NCI-H82 treated with DMSO at 0.1 percent for 48 hours (cell line): ENCODE measurements around the gene USP49.

Experiments used
- DNase-seq: peaks from one replicate; lab custom pipeline; 2025; ENCODE audit not compliant: unreplicated experiment; lab: John Stamatoyannopoulos, UW

Gene USP49

GRCh38 chr6:41931792-41932191 lies 36.6 kb upstream of the USP49 start:
- DNase-seq = no peak

GRCh38 chr6:41929924-41930323 lies 34.7 kb upstream of the USP49 start:
- DNase-seq = no peak

GRCh38 chr6:41927253-41927652 lies 32.1 kb upstream of the USP49 start:
- no peak for DNase-seq

DNA sequence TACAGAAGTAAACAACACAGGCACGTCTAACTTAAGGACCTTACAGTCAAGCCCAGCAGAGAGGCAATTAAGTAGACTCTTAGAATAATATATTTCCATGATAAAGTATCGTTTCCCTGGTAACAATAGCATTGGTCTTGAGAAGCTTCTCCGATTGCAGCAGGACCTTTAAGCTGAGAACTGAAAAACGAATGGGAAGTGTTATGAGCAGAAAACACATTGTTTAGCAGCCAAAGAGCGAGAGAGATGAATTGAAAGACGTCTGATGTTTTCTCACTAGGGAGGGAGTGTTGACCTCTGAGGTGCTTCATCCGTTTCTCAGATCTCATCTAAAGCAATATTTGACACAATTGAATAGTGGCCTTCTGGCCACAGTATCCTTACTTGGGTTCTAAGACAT lies 27.0 kb upstream of the USP49 start:
- no peak for DNase-seq

DNA sequence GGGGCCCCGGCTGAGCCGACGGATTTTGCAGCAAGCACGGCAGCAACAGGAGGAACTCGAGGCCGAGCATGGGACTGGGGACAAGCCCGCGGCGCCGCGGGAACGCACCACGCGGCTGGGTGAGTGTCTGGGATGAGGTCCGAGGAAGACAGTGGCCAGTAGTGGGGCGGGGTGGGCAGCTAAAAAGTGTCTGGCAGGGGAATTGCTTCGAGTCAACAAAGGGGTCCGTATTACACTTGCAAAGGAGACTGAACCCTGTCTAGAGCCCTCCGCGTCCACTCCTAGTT lies 26.5 kb upstream of the USP49 start:
- DNase-seq = no peak

DNA sequence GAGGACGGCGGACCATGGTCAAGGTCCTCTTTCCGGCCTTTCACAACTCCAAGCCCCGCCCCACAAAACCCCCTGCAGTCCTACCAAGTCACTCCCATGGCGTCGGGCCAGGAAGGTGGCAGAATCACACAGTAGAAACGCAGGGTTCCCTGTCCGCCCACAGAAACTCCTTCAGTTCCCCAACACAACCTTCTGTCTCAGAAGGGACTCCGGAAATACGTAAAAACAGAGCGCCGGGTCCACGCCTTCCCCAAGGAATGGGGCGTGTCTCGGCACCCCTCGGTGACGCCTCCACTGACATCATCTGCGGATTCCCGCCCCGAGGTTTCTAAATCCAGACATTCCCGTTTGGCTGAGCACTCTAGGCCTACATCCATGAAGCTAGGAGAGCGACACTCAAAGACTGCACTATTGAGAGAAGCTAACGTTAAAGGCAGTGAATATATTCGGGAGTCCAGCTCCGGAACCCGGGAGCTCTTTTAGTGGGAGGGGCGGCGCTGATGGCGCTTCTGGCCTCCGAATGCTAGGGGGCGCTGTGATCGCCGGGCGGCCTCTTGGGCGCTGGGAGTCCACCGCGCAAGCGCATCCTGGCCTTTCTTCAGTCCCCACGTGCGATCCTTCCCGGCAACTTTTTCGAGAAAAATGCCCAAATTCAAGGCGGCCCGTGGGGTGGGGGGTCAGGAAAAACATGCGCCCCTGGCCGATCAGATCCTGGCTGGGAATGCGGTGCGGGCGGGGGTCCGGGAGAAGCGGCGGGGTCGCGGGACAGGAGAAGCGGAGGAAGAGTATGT lies 25.9 kb upstream of the USP49 start, which contains the start of the genes BYSL and MED20:
BYSL (plus strand) TSS at position 579 of the 791 bp plus-strand sequence; CDS start at position 643, 64 bp downstream.
MED20 (minus strand) TSS at position 219 of the 791 bp plus-strand sequence; CDS start at position 98, 121 bp downstream.
- peak; percentile 85 for DNase-seq

GRCh38 chr6:41917528-41917927 lies 22.4 kb upstream of the USP49 start:
- no peak for DNase-seq

DNA sequence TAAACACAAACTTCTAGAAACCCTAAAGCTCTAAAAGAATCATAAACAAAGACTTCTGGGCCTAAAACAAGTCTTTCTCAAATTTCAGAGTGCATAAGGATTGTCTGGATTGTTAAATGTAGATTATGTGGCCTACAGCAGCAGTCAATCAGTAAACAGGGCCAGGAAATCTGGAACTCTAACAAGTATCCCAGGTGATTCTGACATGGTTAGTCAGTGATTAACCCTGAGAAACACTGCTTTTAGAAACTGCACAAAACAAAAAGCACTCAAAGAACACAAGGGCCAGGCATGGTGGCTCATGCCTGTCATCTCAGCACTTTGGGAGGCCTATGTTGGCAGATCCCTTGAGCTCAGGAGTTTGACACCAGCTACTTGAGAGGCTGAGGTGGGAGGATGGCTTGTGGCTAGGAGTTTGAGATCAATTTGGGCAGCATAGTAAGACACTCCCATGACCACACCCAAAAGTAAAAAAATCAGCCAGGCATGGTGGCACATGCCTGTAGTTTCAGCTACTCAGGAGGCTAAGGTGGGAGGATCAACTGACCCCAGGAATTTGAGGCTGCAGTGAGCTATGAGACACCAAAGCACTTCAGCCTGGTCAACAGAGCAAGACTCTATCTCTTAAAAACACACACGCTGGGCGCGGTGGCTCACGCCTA lies 19.8 kb upstream of the USP49 start:
- no peak for DNase-seq

DNA sequence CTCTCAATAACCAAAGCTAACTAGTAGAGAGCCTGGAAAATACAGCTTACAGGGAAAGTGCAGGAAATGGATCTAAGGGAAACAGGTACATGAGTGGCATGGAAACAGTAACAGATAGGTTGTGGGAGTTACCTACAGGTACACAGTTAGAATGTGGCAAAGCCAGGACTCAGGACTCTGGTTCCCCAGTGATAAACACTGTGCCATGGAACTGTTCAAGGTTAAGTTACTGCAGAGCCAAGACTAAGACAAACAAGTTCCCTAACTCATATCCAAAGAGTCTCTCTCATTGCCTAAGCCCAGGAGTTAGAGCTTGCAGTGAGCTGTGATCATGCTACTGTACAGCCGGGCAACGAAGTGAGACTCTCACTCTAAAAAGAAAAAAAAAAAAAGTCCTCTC lies 19.2 kb upstream of the USP49 start:
- DNase-seq = no peak

DNA sequence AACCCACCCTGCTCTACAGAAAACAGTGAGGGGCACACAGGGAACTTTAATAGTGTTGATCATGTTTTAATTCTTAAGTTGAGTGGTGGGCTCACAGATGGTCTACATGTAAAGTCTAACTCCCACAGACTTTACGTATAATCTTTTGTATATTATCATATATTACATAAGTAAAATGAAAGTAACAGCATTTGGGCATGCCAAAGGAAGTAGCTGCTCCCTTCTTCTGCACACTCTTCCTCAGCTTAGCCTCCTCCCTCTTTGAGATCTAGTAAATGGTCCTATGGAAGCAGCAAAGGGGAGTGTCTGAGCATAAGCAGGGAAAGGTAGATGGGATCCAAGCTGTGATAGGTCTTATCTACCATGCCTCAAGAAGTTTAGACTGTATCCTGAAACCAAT lies 14.6 kb upstream of the USP49 start:
- no peak for DNase-seq

DNA sequence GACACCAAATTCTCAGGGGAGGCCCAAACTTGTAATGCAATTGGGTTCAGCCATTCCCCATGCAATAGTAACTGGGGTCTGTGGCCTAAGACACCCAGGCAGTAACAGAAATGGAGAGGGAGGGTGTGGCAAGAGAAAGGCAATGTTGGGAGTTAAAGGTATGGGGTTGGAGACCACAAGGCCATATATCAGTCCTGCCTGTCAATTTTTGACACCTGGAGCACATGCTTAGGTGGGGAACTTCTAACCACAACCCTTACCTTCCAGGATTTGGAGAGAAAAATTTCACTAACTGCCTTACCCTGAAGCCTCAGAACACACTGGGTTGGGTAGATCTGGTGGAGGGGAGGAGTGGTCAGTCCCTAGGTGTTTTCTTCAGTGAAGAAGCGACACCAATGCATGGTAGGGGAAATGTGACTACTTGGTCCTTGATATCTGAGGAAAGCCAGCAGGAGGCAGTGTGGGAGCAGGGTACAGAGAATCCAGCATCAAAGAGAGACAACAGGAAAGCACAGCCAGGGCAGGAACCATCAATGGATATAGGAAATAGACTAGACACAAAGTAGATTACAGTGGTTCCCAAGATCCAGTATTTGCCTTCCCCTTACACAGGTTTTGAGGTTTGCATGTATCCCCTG lies 6.8 kb upstream of the USP49 start:
- no peak for DNase-seq

- no peak for DNase-seq
These were observed 5.7 kb upstream of the USP49 start for GRCh38 chr6:41900861-41901260.

- DNase-seq = no peak
These were observed 1.1 kb upstream of the USP49 start for GRCh38 chr6:41896281-41896680.

DNA sequence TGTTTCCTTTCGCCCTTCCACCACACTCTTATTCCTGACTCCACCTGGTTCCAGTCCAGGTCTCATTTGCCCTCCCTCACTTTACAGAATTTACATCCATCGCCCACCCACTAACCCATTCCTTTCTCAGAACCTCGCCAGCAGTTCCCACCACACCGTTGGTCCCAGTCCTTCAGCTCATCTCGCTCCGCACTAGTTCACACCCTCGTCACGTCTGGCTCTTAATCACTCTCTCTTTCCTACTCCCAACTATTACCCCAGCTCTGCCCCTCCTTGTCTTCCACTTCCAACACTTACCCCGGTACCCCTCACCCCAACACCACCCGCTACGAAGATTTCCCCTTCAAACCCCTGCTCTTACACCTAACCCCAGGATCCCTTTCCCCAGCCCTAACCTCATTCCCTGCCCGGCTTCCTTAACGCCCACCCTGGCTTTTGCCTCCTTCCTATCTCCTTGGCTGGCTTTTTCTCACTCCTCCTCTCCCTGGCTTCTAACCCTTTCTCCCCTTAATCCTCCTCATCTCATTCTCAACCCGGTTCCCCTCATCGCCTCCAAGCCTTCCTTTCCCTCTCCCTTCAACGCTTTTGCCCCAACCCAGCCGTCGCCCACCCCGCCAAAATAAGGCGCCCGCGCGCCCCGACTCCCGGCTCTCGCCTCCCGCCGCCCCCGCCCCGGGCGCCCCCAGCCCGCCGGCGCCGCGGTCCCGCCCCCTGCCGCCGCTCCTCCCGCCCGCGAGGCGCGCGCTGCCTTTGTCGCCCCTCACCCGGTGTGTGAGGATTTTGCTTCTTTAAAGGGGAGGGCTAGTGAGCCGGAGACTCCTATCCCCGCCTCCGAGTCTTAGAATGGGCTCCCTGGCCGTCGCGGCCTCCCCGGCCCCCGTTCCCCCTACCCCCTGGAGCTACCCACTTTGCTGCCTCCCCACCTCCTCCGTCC lies 542 bp downstream of the USP49 start:
- peak; percentile 71 for DNase-seq

DNA sequence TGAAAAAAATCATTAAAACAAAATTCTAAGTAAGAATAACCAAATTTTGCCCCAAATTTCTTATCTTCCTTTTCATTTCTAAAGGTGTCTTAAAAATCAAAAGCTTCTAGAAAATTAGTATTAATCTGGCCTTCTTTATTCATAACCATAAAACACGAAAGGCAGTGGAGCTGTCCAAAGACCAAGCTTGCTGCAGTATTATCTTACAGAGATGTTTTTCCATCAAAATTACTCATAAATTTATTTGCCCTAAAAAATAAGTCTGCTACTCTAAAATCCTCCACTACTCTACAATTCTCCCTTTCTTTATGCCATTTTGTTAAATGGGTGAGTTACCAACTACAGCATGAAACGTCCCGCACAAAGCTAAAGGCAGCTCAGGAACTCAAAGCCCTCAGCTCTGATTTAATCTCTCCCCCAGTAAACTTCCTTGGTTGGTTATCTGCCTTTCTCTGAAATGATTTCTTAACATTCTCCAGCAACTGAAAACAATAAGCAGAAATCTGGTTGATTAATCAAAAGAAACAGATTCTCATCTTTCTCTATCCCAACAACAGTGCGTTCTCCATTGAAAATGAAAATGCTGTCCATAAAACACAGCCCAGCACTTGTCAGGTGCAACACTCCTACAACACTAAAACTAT lies 2.1 kb downstream of the USP49 start:
- no peak for DNase-seq

DNA sequence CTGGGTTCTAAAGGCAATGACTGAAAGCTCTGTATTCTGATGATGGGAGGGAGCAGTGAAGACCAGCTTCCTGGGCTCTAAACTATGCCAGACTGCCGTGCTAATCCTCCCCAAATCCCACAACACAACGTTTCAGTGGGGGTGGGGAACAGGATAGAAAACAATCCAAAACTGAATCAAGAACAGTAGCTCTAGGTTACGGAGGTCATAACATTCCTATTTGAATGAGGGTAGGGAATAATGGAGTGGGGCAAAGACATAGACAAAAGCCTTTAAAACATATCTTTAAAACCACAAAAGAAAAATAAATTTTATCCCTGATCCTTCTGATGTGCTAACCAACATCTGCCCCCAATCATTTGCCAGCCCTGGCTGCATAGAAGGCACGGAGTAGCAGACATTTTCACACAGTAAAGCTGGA lies 7.8 kb downstream of the USP49 start:
- DNase-seq = peak; percentile 92

DNA sequence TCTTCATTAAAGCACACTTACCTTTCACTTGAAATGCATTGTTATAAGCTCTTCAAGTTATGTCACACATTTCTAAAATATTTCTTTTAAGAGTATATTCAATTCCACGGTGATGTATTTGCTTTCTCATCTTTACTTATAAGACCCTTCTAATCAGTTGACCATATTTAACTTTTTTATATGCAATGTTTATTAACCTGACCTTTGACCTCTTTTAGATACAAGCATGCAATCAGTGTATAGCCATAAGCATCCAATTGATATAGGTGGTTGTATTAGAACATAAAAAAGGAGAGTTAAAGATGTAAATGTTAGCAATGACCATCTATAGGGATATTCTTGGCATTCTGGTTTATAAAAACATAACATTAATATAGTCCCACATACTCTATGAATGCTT lies 9.2 kb downstream of the USP49 start:
- DNase-seq = no peak

GRCh38 chr6:41884957-41885356 lies 10.2 kb downstream of the USP49 start:
- no peak for DNase-seq

- no peak for DNase-seq
These were observed 13.7 kb downstream of the USP49 start for GRCh38 chr6:41881506-41881905.

DNA sequence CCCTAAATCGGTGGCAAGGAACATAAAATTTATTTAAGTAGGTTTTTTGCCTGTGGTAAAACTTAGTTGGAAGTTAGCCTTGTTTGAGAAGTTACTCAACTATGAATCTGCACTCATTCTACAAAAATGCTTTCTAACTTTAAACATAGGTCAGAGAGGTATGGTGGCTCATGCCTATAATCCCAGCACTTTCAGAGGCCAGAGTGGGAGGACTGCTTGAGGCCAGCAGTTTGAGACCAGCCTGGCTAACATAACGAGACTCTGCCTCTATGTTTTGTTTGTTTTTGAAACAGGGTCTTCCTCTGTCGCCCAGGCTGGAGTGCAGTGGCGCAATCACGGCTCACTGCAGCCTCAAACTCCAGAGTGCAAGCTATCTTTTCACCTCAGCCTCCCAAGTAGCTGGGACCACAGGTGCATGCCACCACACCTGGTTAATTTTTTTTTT lies 16.2 kb downstream of the USP49 start:
- no peak for DNase-seq

- no peak for DNase-seq
These were observed 16.9 kb downstream of the USP49 start for GRCh38 chr6:41878246-41878645.
